Left renal pelvis (tissue), 4 donors: ENCODE results near the gene MED13L. TPM values are rescaled to one million over a fixed set of nuclear protein-coding genes. Genes with fewer than 3 reads are reported as not detected.
A peak's percentile ranks its signal among the peaks of the same experiment; 100 is the strongest.
"Not testable (repeated sequence)": the region's sequence is repeated elsewhere in the genome, so short reads cannot be mapped to it uniquely, and the experiment has no call there.

ENCODE experiments used
- DNase-seq, 4 donors: peaks; one replicate each; pipeline ENCODE4 v3.0.0-alpha.2; 2013; ENCODE audit warnings: low read depth in 4 of 4, low spot score in 3 of 4
- polyA plus RNA-seq, 4 donors: library from polyadenylated mRNA; unstranded; fragments of 120-200 nt; gene quantifications; one replicate each; pipeline ENCODE4 v1.2.1, GENCODE V29; 2013; ENCODE audit not compliant: insufficient read length in 4 of 4

Gene MED13L
- polyA plus RNA-seq, 4 donors = 75.8 to 90.8 (median 87.4) TPM

DNA sequence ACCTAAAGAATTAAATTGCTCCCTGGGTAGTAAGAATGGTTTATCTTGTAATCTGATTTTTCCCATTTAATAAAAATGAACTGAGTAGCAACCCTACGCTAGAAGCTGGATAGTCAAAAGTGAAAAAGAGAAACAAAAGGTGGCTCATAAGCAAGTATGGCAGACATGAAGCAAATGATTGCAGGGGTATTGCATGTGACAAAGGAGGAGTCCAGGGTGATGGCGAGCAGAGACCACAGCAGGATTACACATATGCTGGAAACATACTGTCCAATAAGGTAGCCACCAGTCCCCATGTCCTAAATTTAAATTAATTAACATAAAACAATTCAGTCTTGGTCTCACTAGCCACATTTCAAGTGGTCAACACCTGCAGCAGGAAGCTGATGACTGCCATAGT, 283.8 kb downstream of the MED13L start:
- DNase-seq = no peak

DNA sequence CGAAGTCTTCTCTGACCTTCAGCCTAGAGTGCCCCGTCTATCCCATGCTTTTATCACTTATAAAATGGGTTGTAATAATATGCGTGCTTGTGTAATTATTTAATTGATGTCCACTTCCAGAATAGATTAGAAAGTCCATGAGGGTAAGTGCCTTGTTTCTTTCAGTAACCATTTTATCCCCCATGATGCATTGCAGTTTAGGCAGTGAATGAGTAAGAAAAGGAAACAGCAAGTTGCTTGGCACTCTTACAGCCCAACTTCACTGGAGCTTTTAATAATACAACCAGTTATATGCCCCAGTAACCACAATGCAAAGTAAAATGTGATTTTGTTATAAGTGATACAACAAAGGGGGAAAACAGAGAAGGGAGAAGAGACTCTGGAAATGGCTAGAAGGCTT, 287.3 kb downstream of the MED13L start:
- DNase-seq = no peak

DNA sequence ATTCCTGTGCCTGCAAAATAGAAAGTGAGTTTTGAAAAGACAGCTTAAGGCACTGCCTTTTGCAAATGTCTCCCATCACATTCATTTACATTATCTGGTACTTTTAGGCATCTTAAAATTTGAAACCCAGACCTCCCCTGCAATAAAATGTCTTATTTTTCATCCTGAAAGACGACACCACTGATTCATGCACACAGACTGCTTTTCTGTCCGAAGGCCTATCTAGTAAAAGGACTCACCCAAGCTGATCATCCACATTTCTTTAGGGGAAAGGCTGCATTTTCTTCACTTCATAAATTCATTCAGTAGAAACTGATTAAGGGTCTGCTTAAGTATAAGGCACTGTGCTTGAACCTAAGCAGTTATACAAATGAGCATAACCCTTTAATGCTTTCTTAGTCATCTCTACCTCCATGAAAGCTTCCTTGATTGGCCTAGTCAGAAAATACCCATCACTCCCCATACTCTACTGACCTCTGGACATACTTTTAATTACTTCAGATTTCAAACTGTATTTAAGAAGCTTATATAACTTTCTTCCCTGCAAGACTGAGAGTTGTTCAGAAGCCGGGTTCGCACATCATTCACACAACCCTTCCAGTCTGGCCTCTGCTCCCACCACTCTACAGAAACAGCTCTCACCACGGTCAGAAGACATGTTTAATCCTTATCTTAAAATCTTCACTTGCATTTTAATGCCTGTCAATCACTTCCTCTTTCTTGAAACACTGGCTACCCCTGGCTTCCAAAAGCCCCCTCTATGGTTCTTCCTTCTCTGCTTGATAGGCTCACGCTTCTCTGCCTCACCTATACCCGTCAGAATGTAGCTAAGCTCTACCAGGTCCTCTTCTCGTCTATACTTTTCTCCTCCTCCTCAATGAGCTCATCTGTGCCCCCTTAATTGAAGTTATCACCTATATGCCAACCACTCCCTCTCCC, 288.6 kb downstream of the MED13L start:
- DNase-seq = no peak

DNA sequence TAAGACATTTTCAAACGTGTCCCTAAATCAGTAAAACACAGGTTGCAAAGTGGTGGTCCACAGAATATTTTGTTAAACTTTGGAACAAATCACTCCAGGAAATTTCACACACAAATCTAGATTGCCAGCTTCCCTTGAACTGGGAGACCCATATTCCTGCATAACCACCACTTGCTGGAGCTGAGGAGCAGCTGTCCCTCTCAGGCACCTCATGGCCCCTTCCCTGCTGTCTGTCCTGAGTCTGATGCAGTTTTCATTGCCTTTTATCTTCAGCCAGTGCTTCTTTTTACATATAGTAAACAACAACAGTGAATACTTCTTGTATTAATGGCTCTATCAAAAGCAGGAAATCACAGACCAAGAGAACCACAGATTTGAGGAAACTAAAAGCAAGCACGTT, 289.3 kb downstream of the MED13L start:
- no peak for DNase-seq

DNA sequence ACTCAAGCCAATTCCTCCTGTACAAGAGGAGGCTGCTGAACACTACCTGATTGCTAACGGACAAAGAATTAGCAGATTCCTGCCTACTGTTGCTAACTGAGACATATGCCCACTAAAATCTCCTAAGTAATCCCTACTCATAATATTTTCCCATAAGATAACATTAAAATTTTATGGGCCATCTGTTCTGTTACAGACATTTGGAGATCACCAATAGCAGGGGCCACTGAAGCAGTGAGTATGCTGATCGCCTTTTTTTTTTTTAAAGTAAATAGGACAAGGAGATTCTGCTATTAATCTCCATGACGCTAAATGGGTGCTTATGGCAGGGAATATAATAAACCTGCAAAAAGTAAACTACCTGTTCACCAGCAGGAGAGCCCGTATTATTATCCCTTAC, 292.9 kb downstream of the MED13L start:
- no peak for DNase-seq

DNA sequence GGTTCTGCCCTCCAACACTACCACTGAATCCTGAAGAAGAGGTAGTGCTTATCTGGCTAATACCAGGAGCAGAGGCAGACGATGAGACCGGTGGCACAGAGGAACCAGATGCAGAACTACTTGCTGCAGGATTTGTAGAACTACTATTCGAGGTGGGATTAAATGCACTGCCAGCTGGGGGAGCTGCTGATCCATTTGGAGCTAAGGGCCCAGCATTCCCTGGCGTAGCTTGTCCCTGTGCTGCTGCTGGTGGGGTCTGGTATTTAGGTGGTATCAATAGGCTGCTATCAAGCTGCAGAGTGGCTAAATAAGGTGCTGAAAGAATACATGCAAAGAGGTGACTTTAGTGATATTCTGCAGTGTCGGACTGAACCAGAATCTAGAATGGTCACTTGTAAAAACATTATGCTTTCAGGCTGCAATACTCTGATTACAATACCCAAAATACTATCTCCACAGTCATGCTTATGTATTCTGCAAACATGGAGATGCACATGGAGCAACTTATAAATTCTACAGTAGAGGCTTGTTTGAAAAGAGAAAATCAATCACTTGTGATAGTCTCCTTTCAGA, 294.2 kb downstream of the MED13L start:
- DNase-seq = no peak

DNA sequence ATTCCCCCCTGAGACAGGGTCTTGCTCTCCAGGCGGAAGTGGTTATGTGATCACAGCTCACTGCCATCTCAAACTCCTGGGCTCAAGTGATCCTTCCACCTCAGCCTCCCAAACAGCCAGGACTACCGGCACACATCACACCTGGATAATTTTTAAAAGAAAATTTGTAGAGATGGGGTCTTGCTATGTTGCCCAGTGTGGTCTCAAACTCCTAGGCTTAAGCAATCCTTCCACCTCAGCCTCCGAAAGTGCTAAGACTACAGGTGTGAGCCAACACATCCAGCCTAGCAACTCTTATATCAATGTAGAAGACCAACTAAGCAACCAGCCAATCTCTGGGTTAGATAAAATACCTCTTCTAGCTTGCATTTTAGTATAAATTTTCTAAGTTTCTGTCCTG, 297.2 kb downstream of the MED13L start:
- DNase-seq = no peak

DNA sequence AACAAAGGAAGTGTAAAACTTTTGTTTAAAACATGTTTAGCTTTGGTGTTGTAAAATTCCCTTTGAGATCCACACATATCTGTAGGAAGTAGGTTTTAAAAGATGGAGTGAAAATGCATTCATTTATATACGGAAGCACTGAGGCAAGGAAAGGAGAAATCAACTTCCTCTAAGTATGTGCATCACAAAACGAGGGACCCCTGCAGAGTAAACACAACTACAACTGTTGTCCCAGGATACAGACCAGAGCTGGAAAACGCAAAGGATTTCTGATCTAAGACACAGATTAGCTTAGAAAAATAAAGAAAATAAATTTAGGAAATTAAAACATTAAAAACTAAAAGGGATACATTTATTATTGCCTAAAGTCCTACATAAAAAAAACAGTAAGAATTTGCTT, 297.6 kb downstream of the MED13L start:
- no peak for DNase-seq

DNA sequence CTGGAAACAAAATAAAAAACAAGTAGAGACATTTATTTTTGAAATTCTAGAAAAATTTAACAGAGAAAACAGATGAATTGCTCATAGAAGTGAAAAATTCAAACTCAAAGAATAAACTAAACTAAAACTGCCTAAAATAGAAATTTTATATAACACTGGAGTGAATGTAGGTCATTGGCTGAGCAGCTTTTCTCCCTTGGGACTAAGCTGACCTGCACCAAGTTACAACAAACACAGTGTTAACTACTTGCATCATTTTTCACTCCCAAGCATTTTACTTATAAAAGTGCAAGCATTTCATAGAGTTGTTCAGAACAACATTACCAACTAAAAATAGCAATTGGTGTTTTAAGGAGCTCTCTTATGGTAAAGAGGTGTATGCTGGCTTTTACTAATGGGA, 298.1 kb downstream of the MED13L start:
- no peak for DNase-seq

DNA sequence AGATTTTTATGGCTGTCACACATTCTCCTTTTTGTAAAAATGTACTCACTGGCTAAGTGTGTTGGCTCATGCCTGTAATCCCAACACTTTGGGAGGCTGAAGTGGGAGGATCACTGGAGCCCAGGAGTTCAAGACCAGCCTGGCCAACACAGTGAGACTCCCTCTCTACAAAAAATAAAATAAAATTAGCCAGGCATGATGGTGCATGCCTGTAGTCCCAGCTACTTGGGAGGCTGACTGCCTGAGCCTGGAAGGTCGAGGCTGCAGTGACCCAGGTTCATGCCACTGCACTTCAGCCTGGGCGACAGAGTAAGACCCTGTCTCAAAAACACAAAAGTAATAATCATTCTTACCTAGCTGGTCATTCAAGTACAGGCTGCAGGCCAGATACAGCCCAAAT, 300.7 kb downstream of the MED13L start:
- not testable (repeated sequence) for DNase-seq

DNA sequence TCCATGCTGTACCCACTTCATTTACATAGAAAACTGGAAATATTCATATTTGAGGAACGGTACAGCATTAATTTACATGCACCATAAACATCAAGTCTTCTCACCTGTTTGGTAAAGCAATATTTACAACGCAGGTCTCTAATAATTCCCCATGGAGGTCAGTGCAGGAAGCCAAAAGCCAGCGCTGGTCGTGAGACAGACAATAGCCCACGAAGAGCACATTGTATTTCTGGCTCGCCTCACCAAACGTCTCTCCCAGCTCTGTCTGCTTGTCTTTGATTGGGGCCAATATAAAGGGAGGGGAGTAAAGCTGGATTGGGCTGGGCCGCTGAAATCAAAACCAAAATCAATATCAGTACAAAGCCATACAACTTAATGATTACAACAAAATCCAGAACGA, 302.1 kb downstream of the MED13L start:
- no peak for DNase-seq

DNA sequence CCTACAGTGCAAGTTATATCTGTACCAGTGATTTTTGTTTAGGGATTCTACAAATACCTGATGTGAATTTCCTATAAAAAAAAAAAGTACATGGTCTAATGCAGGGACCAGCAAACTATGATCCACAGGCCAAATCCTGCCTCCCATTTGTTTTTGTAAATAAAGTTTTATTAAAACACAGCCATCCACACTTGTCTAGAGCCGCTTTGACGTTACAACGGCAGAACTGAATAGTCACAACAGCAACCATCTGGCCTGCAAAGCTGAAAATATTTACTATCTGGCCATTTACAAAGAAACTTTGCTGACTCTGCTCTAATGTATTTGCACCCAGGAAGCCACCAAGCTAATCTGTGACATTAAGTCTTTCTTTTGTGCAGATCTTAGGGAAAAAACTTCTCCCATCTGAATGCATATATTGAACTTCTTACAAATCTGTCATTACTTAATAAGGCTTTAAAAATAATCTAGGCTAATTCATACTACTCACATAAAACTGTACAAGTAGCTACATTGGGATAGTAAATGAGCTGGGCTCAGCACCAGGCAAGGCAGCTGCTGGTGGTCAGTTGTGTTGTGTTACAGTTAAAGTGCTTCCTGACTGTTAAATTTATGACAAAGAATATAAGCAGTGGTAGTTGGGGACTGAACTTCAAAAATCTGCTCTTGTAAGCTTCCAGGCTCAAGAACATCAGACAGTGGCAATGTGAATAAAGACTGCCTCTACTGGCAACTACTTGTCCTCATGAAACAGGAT, 303.3 kb downstream of the MED13L start:
- peak; percentile 33 to 60 (median 48) for DNase-seq

DNA sequence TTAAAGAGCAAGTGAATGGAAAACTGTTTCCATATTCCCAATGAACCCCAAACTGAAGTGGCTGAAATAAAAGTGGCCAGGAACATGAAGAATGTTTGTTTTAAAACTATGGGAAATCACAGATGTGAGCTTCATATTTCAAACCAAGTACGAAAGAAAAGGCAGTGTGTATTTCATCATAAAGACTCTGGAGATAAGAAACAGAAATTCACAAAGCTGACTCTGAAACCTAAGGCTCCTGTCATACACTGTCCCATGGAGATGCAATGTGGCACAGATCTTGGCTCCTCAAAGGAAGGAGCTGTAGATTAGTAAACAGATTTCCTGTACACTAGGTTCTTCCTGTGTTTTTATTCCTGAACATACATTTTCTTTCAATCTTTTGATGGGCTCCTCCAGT, 304.4 kb downstream of the MED13L start:
- DNase-seq = no peak

DNA sequence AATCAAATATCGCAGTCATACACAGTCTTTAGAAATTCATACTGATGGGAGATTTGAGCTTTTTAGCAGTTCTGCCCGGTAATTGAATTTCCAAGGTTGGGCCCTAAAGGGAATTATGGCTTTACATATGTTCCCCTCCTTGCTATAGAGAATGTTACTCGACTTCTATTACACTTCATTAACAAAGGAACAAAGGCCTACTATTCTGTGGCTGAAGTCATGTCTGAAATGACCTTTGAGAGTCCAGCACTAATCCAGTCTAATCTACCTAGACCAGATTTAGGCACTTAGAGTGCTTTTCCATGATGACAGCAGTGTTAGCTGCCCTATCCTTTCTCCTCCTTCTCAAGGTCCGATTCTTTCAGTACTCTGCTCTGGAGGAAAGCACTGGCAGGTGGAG, 305.3 kb downstream of the MED13L start:
- no peak for DNase-seq

DNA sequence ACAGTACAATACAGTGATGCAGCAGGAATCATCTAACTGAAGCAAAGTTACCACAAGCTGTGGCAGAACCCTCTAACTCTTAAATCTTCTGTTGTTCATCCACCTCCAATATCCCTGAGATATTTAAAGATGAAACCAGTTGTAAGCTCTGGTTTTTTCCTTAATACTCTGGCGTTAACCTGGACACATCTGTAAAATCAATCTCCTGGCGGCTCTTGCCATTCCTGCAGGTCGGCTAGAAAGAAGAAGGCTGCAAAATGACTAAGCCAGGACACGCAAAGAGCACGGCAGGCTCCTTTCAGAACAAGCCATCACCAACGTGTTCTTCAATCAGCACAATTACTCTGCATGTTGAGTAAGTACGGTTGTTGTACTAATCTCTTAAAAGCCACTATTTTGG, 309.3 kb downstream of the MED13L start:
- DNase-seq = no peak

DNA sequence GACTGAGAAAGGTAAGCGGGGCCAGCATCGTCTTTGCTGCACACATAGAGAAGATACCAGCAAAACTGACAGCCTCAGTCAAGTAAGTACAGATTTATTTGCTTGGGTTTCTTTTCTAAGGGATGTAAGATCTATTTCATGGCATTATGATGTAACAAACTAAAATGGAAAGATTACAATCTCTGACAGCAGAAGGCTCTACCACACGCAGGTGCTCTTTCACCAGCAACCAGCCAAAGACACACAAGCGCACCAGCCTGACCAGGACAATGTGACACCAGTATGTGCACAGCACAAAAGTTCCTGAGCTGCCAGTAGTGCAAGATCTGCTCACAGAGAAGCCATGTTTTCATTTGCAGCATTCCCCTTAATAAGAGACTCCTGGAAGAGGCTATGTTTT, 311.1 kb downstream of the MED13L start:
- no peak for DNase-seq

DNA sequence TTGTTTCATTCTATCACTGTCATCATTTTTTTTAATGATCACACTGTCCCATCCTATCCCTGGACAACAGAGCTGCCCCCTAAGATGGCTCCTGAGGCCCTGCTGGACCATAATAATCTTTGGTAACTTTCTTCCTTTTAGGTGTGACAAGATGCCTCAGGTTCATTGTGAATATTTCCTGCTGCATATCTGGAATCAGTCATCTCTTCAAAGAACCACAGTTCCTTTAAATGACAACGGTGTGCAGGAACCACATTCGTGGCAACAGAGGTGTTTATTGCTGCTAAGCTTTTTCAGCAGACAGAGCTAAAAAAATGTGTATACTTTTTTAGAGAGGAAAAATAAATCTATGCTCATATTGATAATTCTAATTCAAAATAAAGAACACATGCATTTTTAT, 312.9 kb downstream of the MED13L start:
- DNase-seq = no peak

DNA sequence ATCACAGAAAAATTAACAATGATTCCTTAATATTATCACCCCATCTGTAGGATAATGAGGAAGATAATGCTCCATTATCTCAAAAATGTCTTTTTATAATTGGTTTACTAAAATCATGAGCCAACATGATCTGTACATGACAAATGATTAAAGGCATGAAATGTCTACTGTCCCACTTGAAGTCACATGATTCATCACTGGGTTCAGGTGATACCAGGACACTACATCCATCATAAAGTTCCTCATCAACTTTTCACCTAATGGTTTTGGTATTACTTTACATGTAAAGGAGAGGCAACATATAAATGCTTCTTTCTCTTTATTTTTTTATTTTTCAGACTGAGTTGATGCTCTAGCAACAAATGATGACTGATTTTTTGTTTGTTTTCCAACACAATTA, 313.3 kb downstream of the MED13L start:
- DNase-seq = no peak

DNA sequence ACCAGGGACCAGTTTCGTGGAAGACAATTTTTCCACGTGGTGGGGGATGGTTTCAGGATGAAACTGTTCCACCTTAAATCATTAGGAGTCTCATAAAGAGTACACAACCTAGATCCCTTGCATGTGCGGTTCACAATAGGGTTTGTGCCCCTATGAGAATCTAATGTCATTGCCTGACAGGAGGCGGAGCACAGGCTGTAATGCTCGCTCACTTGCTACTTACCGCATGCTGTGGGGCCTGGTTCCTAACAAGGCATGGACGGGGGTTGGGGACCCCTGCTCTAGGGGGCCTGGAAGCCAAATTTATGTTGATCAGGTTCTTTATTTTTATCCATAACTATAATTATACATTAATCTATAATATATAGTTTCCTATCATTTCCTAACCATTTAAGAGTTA, 315.3 kb downstream of the MED13L start:
- DNase-seq = no peak

DNA sequence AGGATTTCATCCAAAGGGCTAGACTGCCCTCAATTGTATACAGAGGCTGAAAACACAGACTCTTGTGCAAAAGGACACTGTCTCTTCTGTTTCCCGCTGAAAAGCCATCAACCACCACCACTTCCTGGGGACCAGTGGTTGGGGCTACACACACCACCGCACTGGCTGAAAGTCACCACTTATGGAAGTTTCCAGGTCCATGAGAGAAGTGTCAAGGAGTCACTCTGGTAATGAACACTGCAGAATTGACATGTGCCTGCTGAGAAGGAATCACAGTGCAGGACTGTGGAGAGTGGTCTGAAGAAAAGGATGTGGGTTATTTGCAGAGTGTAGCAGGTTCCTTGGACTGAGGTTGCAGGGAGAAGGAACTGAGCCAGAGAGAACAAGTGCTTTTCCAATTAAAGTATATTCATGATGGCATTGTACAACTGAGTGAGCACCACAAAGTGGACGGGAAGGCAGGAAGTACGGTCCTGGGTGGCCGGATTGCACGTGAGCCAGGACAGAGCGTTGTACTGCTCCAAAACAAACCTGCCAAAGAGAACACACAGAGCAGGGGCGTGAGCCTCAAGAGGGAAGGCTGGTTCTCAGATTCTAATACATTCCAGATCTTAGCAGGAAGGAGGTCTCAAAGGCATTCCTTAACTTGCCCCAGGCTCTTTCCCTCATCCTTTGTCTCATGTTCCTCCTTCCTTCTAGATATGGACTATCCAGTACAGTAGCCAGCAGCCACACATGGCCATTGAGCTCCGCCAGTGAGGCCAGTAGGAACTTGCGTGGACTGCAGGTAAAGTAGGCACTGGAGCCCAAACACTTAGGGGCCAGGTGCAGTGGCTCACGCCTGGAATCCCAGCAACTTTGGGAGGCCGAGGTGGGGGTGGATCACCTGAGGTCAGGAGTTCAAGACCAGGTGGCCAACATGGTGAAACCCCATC, 316.4 kb downstream of the MED13L start:
- no peak for DNase-seq
